DOHH2 (cell line): ENCODE measurements around the gene GFRA1.
"Not testable (repeated sequence)": the region's sequence is repeated elsewhere in the genome, so short reads cannot be mapped to it uniquely, and the experiment has no call there.

Experiments
- H3F3A ChIP-seq: fragments of 200-600 bp; sonication (generic), shearing (Covaris generic); 2 replicates; pipeline ENCODE4 v1.6.0; 2016; ENCODE audit warnings: antibody characterized with exemption, mild to moderate bottlenecking; ENCODE audit not compliant: control insufficient read depth, insufficient read depth
- H3K27ac ChIP-seq: fragments of 200-600 bp; sonication (generic); 2 replicates; pipeline ENCODE4 v1.5.1; 2014; ENCODE audit warnings: low read depth, mild to moderate bottlenecking, low read length, moderate library complexity
- H3K27me3 ChIP-seq: fragments of 200-600 bp; sonication (generic); 2 replicates; pipeline ENCODE4 v1.6.1; 2014; ENCODE audit warnings: mild to moderate bottlenecking, low read length, mixed read lengths; ENCODE audit not compliant: control insufficient read depth
- H3K36me3 ChIP-seq: fragments of 200-600 bp; sonication (generic); 2 replicates; pipeline ENCODE4 v1.6.1; 2014; ENCODE audit warnings: mild to moderate bottlenecking, low read length, moderate library complexity, mixed read lengths; ENCODE audit not compliant: control insufficient read depth
- H3K4me1 ChIP-seq: fragments of 200-600 bp; sonication (generic); 2 replicates; pipeline ENCODE4 v1.6.1; 2014; ENCODE audit warnings: mild to moderate bottlenecking, low read length, mixed read lengths; ENCODE audit not compliant: control insufficient read depth
- H3K4me2 ChIP-seq: fragments of 200-600 bp; sonication (generic); 2 replicates; pipeline ENCODE4 v1.6.0; 2014; ENCODE audit warnings: mild to moderate bottlenecking, low read length, moderate library complexity
- H3K4me3 ChIP-seq: fragments of 200-600 bp; sonication (generic); 2 replicates; pipeline ENCODE4 v1.5.1; 2014; ENCODE audit warnings: mild to moderate bottlenecking, low read length, mixed read lengths
- H3K79me2 ChIP-seq: fragments of 200-600 bp; sonication (generic); 2 replicates; pipeline ENCODE4 v1.6.1; 2014; ENCODE audit warnings: mild to moderate bottlenecking, low read length, mixed read lengths; ENCODE audit not compliant: control insufficient read depth
- H3K9me2 ChIP-seq: fragments of 200-600 bp; sonication (generic); replicated peaks from 2 replicates; pipeline ENCODE4 v1.6.1; 2014; ENCODE audit warnings: mild to moderate bottlenecking, low read length, mixed read lengths; ENCODE audit not compliant: control insufficient read depth
- H3K9me3 ChIP-seq: fragments of 200-600 bp; sonication (generic); 2 replicates; pipeline ENCODE4 v1.6.1; 2014; ENCODE audit warnings: antibody characterized with exemption, low read length, mixed read lengths; ENCODE audit not compliant: control insufficient read depth, insufficient read depth
- H4K20me1 ChIP-seq: fragments of 200-600 bp; sonication (generic); 2 replicates; pipeline ENCODE4 v1.6.0; 2014; ENCODE audit warnings: low read depth, mild to moderate bottlenecking, antibody characterized with exemption, low read length, moderate library complexity; ENCODE audit not compliant: control insufficient read depth, insufficient read depth
- EZH2phosphoT487 ChIP-seq: fragments of 200-600 bp; sonication (generic); IDR thresholded peaks from 2 replicates; pipeline ENCODE4 v1.6.1; 2017; ENCODE audit warnings: borderline replicate concordance, mild to moderate bottlenecking, antibody characterized with exemption, low read length, moderate library complexity, mixed read lengths
- TF ChIP-seq, protein P1 (sequence below): fragments of 200-600 bp; sonication (generic); IDR thresholded peaks from one replicate; pipeline ENCODE4 v1.5.1; 2014; ENCODE audit warnings: antibody characterized with exemption, mild to moderate bottlenecking, low read depth, low read length; ENCODE audit not compliant: poor library complexity, severe bottlenecking

GFRA1 gene

DNA sequence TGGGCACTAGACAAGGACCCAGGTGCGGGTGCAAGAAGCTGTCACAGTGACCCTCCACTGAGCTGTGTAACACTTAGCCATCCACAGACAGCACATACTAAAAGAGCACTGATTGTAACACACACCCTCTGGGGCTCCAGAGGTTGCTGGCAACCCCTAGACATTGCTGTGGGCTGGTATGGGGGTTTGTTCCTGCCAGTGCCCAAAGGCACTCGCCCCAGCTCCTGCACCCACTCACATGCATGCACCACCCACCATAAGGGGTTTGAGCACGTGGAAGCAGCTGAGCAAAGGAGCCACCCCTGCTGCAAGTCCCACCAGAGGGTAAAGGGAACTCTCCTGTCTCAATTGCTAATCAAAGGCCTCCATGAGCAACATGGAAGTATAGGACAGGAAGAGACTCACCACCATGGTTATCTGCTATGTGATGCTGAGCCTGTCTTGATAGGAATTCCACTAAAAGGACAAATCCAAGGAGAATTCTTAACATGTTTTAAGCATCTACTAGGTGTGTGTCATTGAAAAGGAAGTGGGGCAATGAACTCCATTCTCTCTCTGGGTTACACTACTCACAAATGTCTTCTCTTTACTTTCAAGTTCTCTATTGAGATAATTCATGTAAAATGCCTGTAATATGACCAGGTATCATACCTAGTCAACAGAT is 103.1 kb downstream of the GFRA1 start:
- H3K9me2 ChIP-seq: no peaks in the 10 kb centered on the region
- no peaks in the 10 kb centered on the region for H4K20me1 ChIP-seq
- no peaks in the 10 kb centered on the region for H3K79me2 ChIP-seq
- no peaks in the 10 kb centered on the region for H3K36me3 ChIP-seq
- H3K4me1 ChIP-seq: no peaks in the 10 kb centered on the region
- no peak overlapping the region for H3K27ac ChIP-seq
- no peaks in the 10 kb centered on the region for H3F3A ChIP-seq
- no peak overlapping the region for H3K4me3 ChIP-seq
- no peak overlapping the region for H3K4me2 ChIP-seq
- TF ChIP-seq EZH2phosphoT487: no peak
- TF ChIP-seq, protein P1, sequence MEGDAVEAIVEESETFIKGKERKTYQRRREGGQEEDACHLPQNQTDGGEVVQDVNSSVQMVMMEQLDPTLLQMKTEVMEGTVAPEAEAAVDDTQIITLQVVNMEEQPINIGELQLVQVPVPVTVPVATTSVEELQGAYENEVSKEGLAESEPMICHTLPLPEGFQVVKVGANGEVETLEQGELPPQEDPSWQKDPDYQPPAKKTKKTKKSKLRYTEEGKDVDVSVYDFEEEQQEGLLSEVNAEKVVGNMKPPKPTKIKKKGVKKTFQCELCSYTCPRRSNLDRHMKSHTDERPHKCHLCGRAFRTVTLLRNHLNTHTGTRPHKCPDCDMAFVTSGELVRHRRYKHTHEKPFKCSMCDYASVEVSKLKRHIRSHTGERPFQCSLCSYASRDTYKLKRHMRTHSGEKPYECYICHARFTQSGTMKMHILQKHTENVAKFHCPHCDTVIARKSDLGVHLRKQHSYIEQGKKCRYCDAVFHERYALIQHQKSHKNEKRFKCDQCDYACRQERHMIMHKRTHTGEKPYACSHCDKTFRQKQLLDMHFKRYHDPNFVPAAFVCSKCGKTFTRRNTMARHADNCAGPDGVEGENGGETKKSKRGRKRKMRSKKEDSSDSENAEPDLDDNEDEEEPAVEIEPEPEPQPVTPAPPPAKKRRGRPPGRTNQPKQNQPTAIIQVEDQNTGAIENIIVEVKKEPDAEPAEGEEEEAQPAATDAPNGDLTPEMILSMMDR: no peak
- no peaks in the 10 kb centered on the region for H3K27me3 ChIP-seq
- no peaks in the 10 kb centered on the region for H3K9me3 ChIP-seq

DNA sequence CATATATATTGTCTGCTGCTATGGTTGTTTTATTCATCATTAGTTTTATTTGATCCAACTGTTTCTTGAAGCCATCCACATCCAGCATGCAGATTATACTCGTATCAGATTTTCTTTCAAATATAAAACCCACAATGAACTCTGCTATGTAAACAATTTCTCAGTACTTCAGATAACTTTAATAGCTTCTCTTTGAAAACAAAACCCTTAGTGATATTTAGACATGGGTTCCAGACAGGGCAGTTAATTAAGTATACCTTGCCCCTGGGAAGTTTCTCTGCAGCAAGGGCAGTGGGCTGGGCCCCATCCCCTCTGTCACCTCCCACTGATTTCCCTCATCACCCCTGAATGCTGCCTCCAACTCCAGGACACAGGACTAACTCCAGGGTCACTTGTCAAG is 104.3 kb downstream of the GFRA1 start:
- H3K4me2 ChIP-seq: no peak overlapping the region
- H4K20me1 ChIP-seq: no peaks in the 10 kb centered on the region
- no peaks in the 10 kb centered on the region for H3K9me2 ChIP-seq
- no peaks in the 10 kb centered on the region for H3K27me3 ChIP-seq
- H3K4me1 ChIP-seq: no peaks in the 10 kb centered on the region
- TF ChIP-seq EZH2phosphoT487: no peak
- TF ChIP-seq, protein P1: no peak
- H3K79me2 ChIP-seq: no peaks in the 10 kb centered on the region
- no peak overlapping the region for H3K27ac ChIP-seq
- H3F3A ChIP-seq: no peaks in the 10 kb centered on the region
- no peaks in the 10 kb centered on the region for H3K36me3 ChIP-seq
- no peaks in the 10 kb centered on the region for H3K9me3 ChIP-seq
- H3K4me3 ChIP-seq: no peak overlapping the region

DNA sequence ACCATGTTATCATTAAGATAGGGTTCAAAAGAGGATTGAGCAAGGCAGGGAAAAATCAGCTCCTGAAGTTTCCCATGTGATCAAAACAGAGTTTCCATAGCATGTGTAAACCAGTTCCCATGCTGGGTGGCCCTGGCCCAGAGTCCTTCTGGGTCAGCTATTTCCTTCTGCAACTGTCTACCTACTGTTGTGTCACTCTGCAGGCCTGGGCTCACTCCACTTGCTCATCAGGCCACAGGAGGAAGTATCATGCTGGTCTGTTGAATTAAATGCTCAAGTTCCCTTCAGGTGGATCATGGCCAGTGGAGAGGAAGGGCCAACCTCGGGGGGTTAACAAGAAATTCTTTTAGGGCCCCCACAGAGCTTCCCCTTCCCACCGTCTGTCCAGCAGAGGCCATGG is 104.7 kb downstream of the GFRA1 start:
- no peaks in the 10 kb centered on the region for H4K20me1 ChIP-seq
- no peaks in the 10 kb centered on the region for H3K9me2 ChIP-seq

DNA sequence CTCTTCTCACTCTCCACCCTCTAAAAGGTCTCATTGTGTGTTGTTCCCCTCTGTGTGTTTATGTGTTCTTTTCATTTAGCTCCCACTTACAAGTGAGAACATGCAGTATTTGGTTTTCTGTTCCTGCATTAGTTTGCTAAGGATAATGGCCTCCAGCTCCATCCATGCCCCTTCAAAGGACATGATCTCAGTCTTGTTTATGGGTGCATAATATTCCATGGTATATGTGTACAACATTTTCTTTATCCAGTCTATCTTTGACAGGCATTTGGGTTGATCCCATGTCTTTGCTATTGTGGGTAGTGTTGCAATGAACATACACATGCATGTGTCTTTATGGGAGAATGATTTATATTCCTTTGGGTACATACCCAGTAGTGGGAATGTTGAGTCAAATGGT is 107.1 kb downstream of the GFRA1 start:
- not testable (repeated sequence) for H3K4me2 ChIP-seq

More for the DNA sequence above, 104.7 kb downstream of the GFRA1 start:
- Histone ChIP-seq H3K27ac (no peak overlapping the region), H3K4me2 (no peak overlapping the region), H3K4me1 (no peaks in the 10 kb centered on the region), H3K79me2 (no peaks in the 10 kb centered on the region), H3K27me3 (no peaks in the 10 kb centered on the region), H3K36me3 (no peaks in the 10 kb centered on the region), H3K9me3 (no peaks in the 10 kb centered on the region), H3K4me3 (no peak overlapping the region), H3F3A (no peaks in the 10 kb centered on the region)
- TF ChIP-seq, protein P1: no peak
- TF ChIP-seq EZH2phosphoT487: no peak

More for the DNA sequence above, 107.1 kb downstream of the GFRA1 start:
- H3K27me3 ChIP-seq, H3K36me3 ChIP-seq, H3K9me2 ChIP-seq, H3K27ac ChIP-seq, H3F3A ChIP-seq, H3K79me2 ChIP-seq, H3K4me1 ChIP-seq, H3K4me3 ChIP-seq, H3K9me3 ChIP-seq, H4K20me1 ChIP-seq: not testable (repeated sequence)
